ENCODE results near the gene HYI. TPM values are rescaled to one million over a fixed set of nuclear protein-coding genes. Genes with fewer than 3 reads are reported as not detected.
"Not testable (repeated sequence)": the region's sequence is repeated elsewhere in the genome, so short reads cannot be mapped to it uniquely, and the experiment has no call there.

The HYI gene, protein sequence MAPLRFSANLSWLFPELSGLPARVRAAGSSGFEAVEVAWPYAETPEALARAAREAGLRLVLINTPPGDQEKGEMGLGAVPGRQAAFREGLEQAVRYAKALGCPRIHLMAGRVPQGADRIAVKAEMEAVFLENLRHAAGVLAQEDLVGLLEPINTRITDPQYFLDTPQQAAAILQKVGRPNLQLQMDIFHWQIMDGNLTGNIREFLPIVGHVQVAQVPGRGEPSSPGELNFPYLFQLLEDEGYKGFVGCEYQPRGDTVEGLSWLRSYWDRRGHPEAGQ
- polyA plus RNA-seq (ENCODE audit: insufficient read length in 12 of 12): 10 to 100 TPM in 11 of 12 donors, not detected in 1; 14.5 to 36.8 (median 20.7) TPM
- long read RNA-seq, donor 1, transcript HYI-201 (8 exons, 1,265 nt): minor isoform, 5 of 47 reads
- long read RNA-seq, donor 1, transcript HYI-202 (6 exons, 2,173 nt): major isoform, 13 of 47 reads
- long read RNA-seq, donor 1, transcript HYI-204 (8 exons, 1,066 nt): minor isoform, 10 of 47 reads
- long read RNA-seq, donor 1, partial matches to known transcripts: 14 of 47 reads
- long read RNA-seq, donor 1, other reads (novel, unspliced or antisense): 0 of 47 reads
- long read RNA-seq, donor 2, transcript HYI-204 (8 exons, 1,066 nt): major isoform, 6 of 9 reads
- long read RNA-seq, donor 2, partial matches to known transcripts: 0 of 9 reads
- long read RNA-seq, donor 2, other reads (novel, unspliced or antisense): 0 of 9 reads
- long read RNA-seq, donor 3, partial matches to known transcripts: 0 of 5 reads
- long read RNA-seq, donor 3, other reads (novel, unspliced or antisense): 0 of 5 reads
- long read RNA-seq, donor 4, partial matches to known transcripts: 0 of 3 reads
- long read RNA-seq, donor 4, other reads (novel, unspliced or antisense): 0 of 3 reads
- long read RNA-seq, donor 5, transcript HYI-204 (8 exons, 1,066 nt): major isoform, 12 of 18 reads
- long read RNA-seq, donor 5, partial matches to known transcripts: 0 of 18 reads
- long read RNA-seq, donor 5, other reads (novel, unspliced or antisense): 0 of 18 reads
- long read RNA-seq, donor 6, partial matches to known transcripts: 0 of 7 reads
- long read RNA-seq, donor 6, other reads (novel, unspliced or antisense): 0 of 7 reads
- long read RNA-seq, donor 7, transcript HYI-204 (8 exons, 1,066 nt): major isoform, 5 of 10 reads
- long read RNA-seq, donor 7, partial matches to known transcripts: 0 of 10 reads
- long read RNA-seq, donor 7, other reads (novel, unspliced or antisense): 0 of 10 reads
- long read RNA-seq, donor 8, transcript HYI-201 (8 exons, 1,265 nt): major isoform, 6 of 17 reads
- long read RNA-seq, donor 8, transcript HYI-202 (6 exons, 2,173 nt): minor isoform, 5 of 17 reads
- long read RNA-seq, donor 8, transcript HYI-204 (8 exons, 1,066 nt): minor isoform, 5 of 17 reads
- long read RNA-seq, donor 8, partial matches to known transcripts: 0 of 17 reads
- long read RNA-seq, donor 8, other reads (novel, unspliced or antisense): 0 of 17 reads
- long read RNA-seq, donor 9, partial matches to known transcripts: 0 of 5 reads
- long read RNA-seq, donor 9, other reads (novel, unspliced or antisense): 0 of 5 reads
- long read RNA-seq, donor 10, transcript HYI-204 (8 exons, 1,066 nt): major isoform, 6 of 10 reads
- long read RNA-seq, donor 10, partial matches to known transcripts: 0 of 10 reads
- long read RNA-seq, donor 10, other reads (novel, unspliced or antisense): 0 of 10 reads
- long read RNA-seq, donor 11, partial matches to known transcripts: 0 of 6 reads
- long read RNA-seq, donor 11, other reads (novel, unspliced or antisense): 0 of 6 reads

DNA sequence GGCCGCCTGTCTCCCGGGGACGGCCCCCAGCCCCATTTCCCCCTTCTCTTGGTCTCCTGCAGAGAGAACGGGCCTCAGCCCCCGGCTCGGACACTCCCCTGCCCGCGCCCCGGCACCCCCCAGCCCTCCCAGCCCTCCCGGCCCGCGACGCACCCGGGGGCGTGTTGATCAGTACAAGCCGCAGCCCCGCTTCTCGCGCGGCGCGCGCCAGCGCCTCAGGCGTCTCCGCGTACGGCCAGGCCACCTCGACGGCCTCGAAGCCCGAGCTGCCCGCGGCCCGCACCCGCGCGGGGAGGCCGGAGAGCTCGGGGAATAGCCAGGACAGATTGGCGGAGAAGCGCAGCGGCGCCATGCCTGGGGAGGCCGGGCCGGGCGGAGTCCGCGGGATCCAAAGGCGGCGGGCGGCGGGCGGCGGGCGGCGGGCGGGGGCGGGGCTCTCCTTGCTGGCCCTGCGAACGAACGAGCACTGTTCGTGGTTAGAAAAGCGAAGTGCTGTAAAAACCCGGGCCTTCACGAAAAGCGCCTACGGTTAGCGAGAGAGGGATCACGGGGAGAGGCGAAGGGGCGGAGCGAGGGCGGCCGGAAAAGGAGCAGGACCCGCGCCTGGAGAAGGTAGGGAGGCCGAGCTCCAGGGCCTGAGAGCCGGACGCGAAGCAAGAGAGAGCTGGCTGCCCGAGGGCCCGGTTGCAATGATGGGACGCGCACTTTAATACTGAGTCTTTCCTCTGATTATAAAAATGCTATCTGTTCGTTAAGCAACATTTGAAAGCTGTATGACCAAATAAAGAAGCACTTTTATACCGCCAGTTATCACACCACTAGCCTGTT, at the start of gene HYI:
TSS of gene HYI (minus strand) at position 490 of the 828 bp plus-strand sequence. CDS start at position 352, 138 bp downstream.
- DNase-seq: peak; percentile 82

DNA sequence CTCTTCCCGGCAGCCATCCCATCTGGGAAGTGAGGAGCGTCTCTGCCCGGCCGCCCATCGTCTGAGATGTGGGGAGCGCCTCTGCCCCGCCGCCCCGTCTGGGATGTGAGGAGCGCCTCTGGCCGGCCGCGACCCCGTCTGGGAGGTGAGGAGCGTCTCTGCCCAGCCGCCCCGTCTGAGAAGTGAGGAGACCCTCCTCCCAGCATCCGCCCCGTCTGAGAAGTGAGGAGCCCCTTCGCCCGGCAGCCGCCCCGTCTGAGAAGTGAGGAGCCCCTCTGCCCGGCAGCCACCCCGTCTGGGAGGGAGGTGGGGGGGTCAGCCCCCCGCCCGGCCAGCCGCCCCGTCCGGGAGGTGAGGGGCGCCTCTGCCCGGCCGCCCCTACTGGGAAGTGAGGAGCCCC, 48.1 kb upstream of the HYI start:
- DNase-seq: not testable (repeated sequence)

DNA sequence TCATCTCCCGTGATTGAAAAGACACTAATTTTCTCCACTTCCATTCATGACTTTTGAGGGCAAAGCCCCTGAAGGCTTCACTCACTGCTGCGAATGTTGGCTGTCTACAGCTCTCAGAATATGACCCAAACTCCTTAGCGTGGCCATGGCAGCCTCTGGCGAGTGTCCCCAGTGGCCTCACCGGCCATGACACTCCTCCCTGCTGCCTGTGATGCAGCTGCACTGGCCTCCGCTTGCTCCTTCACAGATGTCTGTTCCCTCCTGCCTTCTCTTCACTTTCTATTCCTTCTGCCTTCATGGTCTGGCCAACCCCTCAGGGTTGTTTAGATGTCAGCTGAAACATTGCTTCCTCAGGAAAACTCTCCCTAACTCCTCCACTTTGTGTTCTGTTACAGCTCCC, 46.2 kb upstream of the HYI start:
- DNase-seq: peak; percentile 10

DNA sequence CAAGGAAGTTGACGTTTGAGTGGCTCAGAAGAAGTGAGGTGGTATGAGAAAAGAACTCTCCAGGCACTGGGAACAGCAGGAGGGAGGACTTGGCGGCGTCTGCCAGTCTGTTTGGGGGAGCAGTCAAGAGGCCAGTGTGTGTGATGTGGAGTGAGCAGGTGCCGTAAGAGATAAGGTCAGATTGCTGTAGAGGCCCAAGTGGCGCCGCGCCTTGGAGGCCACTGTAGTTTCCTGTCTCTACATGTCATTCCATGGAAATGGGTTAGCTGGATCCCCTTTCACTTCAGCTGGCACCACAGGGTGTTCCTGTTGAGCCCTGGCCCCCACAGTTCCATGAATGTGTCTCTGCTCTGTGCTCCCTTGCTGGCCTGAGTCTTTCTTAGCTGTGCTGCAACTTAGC, 41.5 kb upstream of the HYI start:
- DNase-seq: no peak

DNA sequence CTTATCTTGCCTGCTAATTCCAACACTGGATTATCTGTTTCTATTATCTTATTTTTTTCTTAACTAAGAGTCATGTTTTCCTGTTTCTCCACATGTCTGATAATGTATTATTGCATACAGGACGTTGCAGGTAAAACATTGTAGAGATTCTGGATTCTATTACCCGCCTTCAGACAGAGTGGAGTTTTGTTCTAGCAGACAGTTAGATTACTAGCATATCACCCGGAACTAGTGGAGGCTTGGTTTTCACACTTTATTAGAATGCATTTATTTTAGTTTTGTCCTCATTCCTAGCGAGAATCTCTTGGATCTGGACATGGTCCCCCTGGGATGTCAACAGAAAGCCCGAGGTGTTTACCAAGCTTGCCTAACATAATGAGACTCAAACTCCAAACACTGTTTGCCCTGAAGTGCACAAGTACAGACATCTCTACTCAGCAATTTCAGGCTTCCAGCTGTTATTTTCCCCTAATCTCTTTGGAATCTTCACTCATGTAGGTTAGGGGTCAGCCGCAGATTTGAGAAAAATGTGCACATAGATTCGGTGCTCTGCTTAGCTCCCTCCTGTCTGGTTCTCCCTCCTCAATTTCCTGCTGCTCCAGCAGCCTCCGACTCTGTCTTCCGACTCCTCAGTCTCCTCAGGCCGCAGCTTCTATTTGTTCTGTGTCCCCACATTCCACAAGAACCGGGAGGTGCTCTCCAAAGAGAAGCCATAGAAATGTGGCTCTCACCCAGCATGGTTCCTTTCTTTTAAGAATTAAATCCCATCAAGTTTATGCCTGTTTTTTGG, 40.1 kb upstream of the HYI start:
- DNase-seq: no peak

DNA sequence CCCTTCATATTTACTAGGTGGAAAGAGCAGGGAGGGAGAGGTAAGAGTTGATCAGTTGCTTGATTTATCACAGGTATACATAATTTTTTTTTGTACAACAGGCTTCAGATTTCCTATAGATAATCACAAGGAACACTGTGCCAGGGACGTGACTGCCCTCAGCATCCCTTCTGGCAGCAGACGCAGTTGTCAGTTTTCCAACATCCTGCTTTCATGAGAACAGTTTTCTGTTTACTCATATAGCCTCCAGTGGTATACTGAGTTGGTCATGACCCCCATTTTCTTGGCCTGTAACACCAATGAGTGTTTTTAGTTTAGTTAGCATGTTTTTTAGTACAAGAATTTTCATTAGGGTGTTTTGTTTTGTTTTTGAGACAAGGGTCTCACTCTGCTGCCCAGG, 39.1 kb upstream of the HYI start:
- no peak for DNase-seq

DNA sequence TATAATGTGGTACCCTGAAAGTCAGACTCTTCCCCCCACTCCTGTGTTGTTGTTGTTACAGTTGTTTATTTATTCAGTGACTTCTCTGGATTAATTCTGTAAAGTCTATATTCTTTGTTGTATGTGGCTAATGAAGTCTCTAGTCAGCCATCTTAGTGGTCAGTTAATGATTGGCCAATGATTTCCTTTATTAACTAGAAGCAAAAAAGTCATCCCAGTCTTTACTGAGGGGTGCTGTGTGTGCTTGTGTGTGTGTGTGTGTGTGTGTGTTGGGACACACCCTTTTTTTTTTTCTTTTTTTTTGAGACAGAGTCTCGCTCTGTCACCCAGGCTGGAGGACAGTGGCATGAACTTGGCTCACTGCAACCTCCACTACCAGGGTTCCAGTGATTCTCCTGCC, 37.3 kb upstream of the HYI start:
- no peak for DNase-seq

DNA sequence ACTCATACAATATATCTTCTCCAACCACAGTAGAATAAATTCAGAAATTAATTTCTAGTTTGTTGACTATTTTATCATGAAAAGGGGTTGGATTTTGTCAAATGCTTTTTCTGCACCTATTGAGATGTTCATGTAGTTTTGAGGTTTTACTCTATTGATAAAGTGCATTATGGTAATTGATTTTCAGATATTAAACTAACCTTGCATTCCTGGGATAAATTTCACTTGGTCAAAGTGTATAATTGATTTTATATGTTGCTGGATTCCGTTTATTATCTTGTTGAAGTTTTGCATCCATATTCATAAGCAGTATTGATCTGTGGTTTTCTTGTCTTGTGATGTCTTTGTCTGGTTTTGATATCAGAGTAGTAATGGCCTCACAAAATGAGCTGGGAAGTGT, 34.4 kb upstream of the HYI start:
- no peak for DNase-seq

DNA sequence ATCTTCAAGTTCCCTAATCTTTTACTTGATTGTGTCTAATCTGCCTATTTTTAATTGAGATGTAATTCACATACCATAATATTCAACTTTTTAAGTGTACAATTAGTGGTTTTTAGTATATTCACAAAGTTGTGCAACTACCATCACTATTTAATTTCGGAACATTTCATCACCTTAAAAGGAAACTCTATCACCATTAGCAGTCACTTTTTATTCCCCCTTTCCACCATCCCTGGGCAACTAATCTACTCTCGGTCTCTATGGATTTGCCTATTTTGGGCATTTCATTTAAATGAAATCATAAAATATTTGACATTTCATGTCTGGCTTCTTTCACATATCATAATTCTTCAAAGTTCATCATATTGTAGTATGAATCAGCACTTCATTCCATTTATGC, 30.6 kb upstream of the HYI start:
- DNase-seq: no peak

DNA sequence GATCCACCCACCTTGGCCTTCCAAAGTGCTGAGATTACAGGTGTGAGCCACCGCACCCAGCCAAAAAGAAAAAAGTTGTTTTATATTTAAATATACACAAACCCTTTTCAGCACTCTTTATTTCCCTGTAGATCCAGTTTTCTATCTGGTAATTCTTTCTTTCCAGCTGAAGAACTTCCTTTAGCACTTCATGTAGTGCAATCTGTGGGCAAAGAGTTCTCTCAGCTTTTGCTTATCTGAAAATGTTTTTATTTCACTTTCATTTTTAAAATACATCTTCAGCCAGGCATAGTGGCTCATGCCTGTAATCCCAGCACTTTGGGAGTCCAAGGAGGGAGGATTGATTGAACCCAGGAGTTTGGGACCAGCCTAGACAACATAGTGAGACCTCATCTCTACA, 28.5 kb upstream of the HYI start:
- DNase-seq: no peak

DNA sequence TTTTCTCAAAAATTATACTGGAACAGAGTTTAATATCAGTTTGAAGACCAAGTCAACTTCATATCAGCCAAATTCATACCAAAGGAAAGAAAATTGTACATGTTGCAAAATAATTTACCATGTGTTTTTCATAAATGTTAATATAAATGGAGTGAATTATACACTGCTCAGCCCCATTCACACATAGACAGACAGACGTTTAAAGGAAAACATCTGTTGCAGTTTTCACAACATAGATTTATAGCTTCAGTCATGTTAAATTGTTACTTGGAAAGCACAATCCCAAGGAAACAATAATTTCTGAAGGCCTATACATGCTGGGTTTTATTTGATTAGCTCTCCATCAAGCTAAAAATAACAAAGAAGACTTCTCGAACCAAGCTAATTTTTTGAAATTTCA, 27.8 kb upstream of the HYI start:
- no peak for DNase-seq

DNA sequence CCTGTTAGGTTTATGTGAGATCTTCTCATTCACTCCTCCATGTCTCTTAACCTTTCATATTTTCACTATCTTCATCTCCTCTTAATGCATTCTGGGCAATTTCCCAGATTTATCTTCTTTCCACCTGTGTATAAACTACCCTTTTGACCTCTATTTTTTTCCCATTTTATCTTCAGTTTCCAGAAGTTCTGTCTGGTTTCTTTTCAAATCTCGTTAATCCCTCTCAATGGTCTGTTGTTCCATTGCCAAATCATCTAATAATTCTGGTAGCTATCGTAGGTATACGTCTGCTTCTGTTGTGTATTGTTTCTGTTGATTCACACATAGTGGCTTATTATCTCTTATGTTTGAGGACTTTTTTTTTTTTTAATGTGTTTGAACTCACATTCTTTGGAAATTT, 25.7 kb upstream of the HYI start:
- no peak for DNase-seq

DNA sequence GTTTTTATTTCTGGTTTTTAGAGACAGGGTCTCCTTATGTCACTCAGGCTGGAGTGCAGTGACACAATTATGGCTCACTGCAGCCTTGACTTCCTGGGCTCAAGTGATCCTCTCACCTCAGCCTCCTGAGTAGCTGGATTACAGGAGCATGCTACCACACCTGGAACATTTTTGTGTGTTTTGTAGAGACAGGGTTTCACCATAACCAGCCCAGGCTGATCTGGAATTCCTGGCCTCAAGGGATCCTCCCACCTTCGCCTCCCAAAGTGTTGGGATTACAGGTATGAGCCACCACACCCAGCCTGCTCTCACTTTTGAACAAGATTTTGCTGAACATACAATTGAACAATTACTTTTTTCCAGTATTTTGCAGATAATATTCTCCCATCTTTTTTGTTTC, 24.0 kb upstream of the HYI start:
- DNase-seq: no peak

DNA sequence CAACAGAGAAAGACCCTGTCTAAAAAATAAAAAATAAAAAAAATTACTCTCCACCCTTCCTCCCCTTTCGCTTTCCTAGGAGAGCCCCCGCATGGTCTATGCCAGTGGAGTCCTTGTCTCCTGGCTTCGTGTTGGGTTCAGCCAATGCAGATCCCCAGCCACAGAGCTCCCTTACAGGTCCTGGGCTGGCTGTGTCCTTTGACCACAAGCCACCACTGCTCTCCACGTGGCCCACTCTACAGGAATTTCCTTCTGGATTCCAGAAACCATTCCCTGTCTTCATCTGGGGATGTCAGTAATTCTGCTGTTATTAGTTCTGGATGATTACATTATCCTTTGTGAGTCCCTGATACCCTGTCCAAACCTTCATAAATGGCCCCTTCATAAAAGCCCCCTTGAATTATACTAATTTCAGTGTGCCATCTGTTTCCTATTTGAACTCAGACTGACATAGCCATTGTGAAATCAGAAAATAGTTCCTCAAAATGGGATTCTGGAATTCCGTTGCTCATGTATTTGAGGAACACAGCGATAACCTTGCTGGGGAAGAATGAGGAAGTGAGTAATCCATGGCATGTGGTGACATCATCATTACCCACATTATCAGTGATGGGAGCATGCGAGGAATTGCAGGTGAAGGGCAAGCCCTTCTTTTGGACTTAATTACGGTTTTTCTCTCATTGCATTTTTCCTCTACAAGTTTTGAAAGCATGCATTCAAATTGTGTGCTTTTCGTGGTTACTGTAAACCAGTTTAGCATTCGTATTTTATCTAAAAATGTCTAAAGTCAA, 22.1 kb upstream of the HYI start:
- not testable (repeated sequence) for DNase-seq

DNA sequence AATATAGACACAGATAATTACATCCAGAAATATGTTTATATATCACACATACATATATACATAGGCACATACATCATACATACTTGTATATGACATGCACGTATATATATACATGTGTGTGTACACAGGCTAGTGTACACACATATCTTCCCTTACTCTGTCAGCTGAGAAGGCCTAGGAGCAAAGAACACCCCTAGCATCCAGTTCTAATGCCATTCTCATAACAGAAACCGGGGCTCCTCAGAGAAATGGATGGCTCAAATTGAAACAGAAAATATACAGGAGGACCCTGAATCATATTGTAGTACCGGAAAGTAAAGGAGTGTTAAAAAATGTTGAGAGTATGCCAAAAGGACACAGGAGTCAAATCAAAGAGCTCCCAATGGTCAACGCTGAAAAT, 19.7 kb upstream of the HYI start:
- DNase-seq: no peak

DNA sequence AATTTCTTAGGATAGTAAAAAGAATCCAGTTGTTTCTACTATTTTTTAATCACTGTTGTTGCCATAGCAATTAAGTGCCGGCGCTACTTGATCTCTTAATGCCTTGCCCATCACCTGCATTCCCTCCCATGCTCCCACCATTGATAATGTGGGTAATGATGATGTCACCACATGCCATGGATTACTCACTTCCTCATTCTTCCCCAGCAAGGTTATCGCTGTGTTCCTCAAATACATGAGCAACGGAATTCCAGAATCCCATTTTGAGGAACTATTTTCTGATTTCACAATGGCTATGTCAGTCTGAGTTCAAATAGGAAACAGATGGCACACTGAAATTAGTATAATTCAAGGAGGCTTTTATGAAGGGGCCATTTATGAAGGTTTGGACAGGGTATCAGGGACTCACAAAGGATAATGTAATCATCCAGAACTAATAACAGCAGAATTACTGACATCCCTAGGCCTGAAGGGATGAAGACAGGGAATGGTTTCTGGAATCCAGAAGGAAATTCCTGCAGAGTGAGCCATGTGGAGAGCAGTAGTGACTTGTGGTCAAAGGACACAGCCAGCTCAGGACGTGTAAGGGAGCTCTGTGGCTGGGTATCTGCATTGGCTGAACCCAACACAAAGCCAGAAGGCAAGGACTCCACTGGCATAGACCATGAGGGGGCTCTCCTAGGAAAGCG, 18.9 kb upstream of the HYI start:
- not testable (repeated sequence) for DNase-seq

DNA sequence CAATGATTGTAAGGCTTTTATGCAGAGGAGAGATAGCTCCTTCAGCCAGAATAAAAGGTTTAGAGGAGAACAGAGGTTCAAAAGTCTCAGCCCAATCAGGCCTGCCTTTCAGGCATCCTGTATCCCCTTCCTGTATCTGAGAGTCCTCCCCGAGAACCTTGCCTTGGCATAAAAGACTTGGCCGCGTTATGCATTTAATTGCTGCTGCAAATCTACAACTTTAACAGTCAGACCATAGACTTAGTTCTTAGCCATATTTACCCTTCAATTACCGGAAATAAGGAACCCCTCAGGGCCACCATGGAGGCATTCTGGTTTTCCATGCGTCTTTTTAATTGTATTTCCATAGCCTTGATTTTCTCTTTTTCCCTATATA, 18.3 kb upstream of the HYI start:
- DNase-seq: no peak

DNA sequence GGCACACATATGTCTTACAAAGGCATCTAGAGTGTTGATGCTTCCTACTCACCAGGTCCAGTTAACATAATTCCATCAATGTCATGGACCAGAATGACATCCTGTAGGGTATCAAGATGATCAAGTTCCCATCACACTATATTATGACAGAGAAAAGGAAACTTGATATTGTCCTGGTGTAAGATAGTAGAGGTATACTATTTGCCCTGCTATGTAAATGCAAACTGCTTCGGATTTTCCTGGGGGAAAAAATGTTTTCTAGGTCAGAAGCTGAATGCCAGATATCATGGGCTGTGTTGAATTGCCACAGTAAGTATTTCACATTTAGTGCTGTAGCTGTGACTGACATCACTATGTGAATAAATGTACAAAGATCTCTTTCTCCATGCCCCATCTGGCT, 16.2 kb upstream of the HYI start:
- no peak for DNase-seq
